SK-N-SH treated with all-trans-retinoic acid at 6 μM for 48 hours (cell line): ENCODE results near the gene TBX1.

ENCODE experiments used
- ATAC-seq: fragments of 200-7000 bp; cut with Tn5 transposase; 3 replicates; pipeline ENCODE4 v1.9.1; 2020; ENCODE audit warnings: mild to moderate bottlenecking, moderate library complexity
- ARNTL ChIP-seq: fragments of 450-650 bp; formaldehyde crosslinking; IDR thresholded peaks from 2 replicates; pipeline ENCODE4 v1.5.0; 2020; ENCODE audit warnings: low read depth, mild to moderate bottlenecking, moderate library complexity, borderline replicate concordance
- BACH2 ChIP-seq: fragments of 250-450 bp; sonication (Bioruptor Pico); IDR thresholded peaks from 2 replicates; pipeline ENCODE4 v1.9.0; 2021; ENCODE audit warnings: mild to moderate bottlenecking, borderline replicate concordance
- CREB5 ChIP-seq: fragments of 250-450 bp; sonication (Bioruptor Pico); IDR thresholded peaks from 2 replicates; pipeline ENCODE4 v1.5.1; 2020; ENCODE audit warnings: low read depth, mild to moderate bottlenecking, moderate library complexity
- CSDC2 ChIP-seq: fragments of 250-450 bp; sonication (Bioruptor Pico); IDR thresholded peaks from 2 replicates; pipeline ENCODE4 v1.5.0; 2020; ENCODE audit warnings: mild to moderate bottlenecking, moderate library complexity
- CSRNP3 ChIP-seq: fragments of 250-450 bp; sonication (Bioruptor Pico); IDR thresholded peaks from 2 replicates; pipeline ENCODE4 v1.5.1; 2021; ENCODE audit warnings: mild to moderate bottlenecking, moderate library complexity
- ESRRG ChIP-seq: fragments of 250-450 bp; sonication (Bioruptor Pico); IDR thresholded peaks from 2 replicates; pipeline ENCODE4 v1.6.1; 2021; ENCODE audit warnings: mild to moderate bottlenecking
- GLIS3 ChIP-seq: fragments of 250-450 bp; sonication (Bioruptor Pico); IDR thresholded peaks from 2 replicates; pipeline ENCODE4 v1.5.0; 2020; ENCODE audit warnings: mild to moderate bottlenecking, moderate library complexity
- ISL1 ChIP-seq: fragments of 250-450 bp; sonication (Bioruptor Pico); IDR thresholded peaks from 2 replicates; pipeline ENCODE4 v2.1.2; 2022; ENCODE audit warnings: mild to moderate bottlenecking, moderate library complexity
- OSR1 ChIP-seq: fragments of 250-450 bp; sonication (Bioruptor Pico); IDR thresholded peaks from 2 replicates; pipeline ENCODE4 v1.8.0; 2022; ENCODE audit warnings: moderate library complexity, mild to moderate bottlenecking, inconsistent platforms
- POU6F1 ChIP-seq: fragments of 250-450 bp; sonication (Bioruptor Pico); IDR thresholded peaks from 2 replicates; pipeline ENCODE4 v1.8.0; 2021; ENCODE audit warnings: low read depth, mild to moderate bottlenecking, moderate library complexity, borderline replicate concordance
- PPARA ChIP-seq: fragments of 250-450 bp; sonication (Bioruptor Pico); IDR thresholded peaks from 2 replicates; pipeline ENCODE4 v1.5.0; 2020; ENCODE audit warnings: mild to moderate bottlenecking, borderline replicate concordance
- RARB ChIP-seq: fragments of 250-450 bp; sonication (Bioruptor Pico); IDR thresholded peaks from 2 replicates; pipeline ENCODE4 v1.8.0; 2021; ENCODE audit warnings: mild to moderate bottlenecking, moderate library complexity
- SNAI2 ChIP-seq: fragments of 250-450 bp; sonication (Bioruptor Pico); IDR thresholded peaks from 2 replicates; pipeline ENCODE4 v1.5.0; 2020; ENCODE audit warnings: mild to moderate bottlenecking, moderate library complexity
- TCF4 ChIP-seq: fragments of 250-450 bp; sonication (Bioruptor Pico); IDR thresholded peaks from 2 replicates; pipeline ENCODE4 v1.8.0; 2021; ENCODE audit warnings: mild to moderate bottlenecking, moderate library complexity, borderline replicate concordance
- TOX ChIP-seq: fragments of 250-450 bp; sonication (Bioruptor Pico); IDR thresholded peaks from 2 replicates; pipeline ENCODE4 v1.8.0; 2021; ENCODE audit warnings: mild to moderate bottlenecking, moderate library complexity, borderline replicate concordance
- ZC3H10 ChIP-seq: fragments of 250-450 bp; sonication (Bioruptor Pico); IDR thresholded peaks from 2 replicates; pipeline ENCODE4 v1.5.1; 2021; ENCODE audit warnings: mild to moderate bottlenecking, moderate library complexity
- ZFP3 ChIP-seq: fragments of 250-450 bp; sonication (Bioruptor Pico); IDR thresholded peaks from 2 replicates; pipeline ENCODE4 v1.5.0; 2020; ENCODE audit warnings: mild to moderate bottlenecking, moderate library complexity
- ZFP30 ChIP-seq: fragments of 450-650 bp; formaldehyde crosslinking; IDR thresholded peaks from 2 replicates; pipeline ENCODE4 v1.5.0; 2022; ENCODE audit warnings: mild to moderate bottlenecking, moderate library complexity
- ZNF565 ChIP-seq: fragments of 450-650 bp; formaldehyde crosslinking; conservative IDR thresholded peaks from 2 replicates; pipeline ENCODE4 v1.5.0; 2020; ENCODE audit warnings: low read depth, mild to moderate bottlenecking, moderate library complexity
- ZNF70 ChIP-seq: fragments of 450-650 bp; formaldehyde crosslinking; IDR thresholded peaks from 2 replicates; pipeline ENCODE4 v1.5.0; 2020; ENCODE audit warnings: mild to moderate bottlenecking, moderate library complexity
- ZNF8 ChIP-seq: fragments of 450-650 bp; formaldehyde crosslinking; IDR thresholded peaks from 2 replicates; pipeline ENCODE4 v1.5.0; 2020; ENCODE audit warnings: mild to moderate bottlenecking, moderate library complexity
- TF ChIP-seq, protein P1 (sequence below): fragments of 250-450 bp; sonication (Bioruptor Pico); IDR thresholded peaks from 2 replicates; pipeline ENCODE4 v1.5.0; 2020; ENCODE audit warnings: mild to moderate bottlenecking, moderate library complexity

The TBX1 gene

DNA sequence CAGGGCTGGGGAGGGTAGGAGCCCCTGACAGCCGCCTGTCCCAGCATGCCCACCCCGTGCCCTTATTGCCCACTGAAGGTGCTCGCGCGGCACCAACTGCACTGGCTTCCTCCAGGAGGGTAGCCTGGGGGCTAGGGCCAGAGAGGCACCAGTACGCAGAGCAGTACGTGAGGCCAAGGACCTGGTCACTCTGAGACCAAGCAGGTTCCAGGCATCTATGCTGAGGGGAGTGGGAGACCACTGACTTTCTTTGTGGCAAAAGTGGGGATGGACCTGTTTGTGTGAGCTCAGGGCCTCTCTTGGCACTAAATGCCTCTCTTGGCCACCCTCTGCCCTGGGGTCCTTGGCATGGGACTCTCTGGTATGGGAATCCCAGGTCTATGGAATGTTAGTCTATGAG lies 26.4 kb upstream of the TBX1 start:
- ATAC-seq, result no peak
- TF ChIP-seq ARNTL (CRISPR knock-in tag), result no peak
- TF ChIP-seq CREB5, result no peak
- no peak for TF ChIP-seq POU6F1 (CRISPR knock-in tag)
- no peak for TF ChIP-seq ISL1 (CRISPR knock-in tag)
- no peak for TF ChIP-seq BACH2
- no peak for TF ChIP-seq OSR1 (CRISPR knock-in tag)
- no peak for TF ChIP-seq TCF4 (CRISPR knock-in tag)
- no peak for TF ChIP-seq TOX (CRISPR knock-in tag)
- no peak for TF ChIP-seq ZFP30 (CRISPR knock-in tag)
- TF ChIP-seq, protein P1, sequence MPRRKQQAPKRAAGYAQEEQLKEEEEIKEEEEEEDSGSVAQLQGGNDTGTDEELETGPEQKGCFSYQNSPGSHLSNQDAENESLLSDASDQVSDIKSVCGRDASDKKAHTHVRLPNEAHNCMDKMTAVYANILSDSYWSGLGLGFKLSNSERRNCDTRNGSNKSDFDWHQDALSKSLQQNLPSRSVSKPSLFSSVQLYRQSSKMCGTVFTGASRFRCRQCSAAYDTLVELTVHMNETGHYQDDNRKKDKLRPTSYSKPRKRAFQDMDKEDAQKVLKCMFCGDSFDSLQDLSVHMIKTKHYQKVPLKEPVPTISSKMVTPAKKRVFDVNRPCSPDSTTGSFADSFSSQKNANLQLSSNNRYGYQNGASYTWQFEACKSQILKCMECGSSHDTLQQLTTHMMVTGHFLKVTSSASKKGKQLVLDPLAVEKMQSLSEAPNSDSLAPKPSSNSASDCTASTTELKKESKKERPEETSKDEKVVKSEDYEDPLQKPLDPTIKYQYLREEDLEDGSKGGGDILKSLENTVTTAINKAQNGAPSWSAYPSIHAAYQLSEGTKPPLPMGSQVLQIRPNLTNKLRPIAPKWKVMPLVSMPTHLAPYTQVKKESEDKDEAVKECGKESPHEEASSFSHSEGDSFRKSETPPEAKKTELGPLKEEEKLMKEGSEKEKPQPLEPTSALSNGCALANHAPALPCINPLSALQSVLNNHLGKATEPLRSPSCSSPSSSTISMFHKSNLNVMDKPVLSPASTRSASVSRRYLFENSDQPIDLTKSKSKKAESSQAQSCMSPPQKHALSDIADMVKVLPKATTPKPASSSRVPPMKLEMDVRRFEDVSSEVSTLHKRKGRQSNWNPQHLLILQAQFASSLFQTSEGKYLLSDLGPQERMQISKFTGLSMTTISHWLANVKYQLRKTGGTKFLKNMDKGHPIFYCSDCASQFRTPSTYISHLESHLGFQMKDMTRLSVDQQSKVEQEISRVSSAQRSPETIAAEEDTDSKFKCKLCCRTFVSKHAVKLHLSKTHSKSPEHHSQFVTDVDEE (CRISPR knock-in tag), result no peak
- TF ChIP-seq GLIS3 (CRISPR knock-in tag), result no peak
- TF ChIP-seq CSDC2 (CRISPR knock-in tag), result no peak
- TF ChIP-seq ZNF8 (CRISPR knock-in tag), result no peak
- TF ChIP-seq ZFP3 (CRISPR knock-in tag), result no peak
- TF ChIP-seq ESRRG, result no peak
- no peak for TF ChIP-seq ZC3H10
- TF ChIP-seq, all 23 proteins: peak for 0

- no peak for ATAC-seq
- TF ChIP-seq RARB (CRISPR knock-in tag), result no peak
- no peak for TF ChIP-seq ESRRG
- TF ChIP-seq SNAI2 (CRISPR knock-in tag), result no peak
- no peak for TF ChIP-seq ZFP3 (CRISPR knock-in tag)
- no peak for TF ChIP-seq ZFP30 (CRISPR knock-in tag)
- TF ChIP-seq CSRNP3 (CRISPR knock-in tag), result no peak
These were observed 25.7 kb upstream of the TBX1 start for GRCh38 chr22:19734837-19735382.

DNA sequence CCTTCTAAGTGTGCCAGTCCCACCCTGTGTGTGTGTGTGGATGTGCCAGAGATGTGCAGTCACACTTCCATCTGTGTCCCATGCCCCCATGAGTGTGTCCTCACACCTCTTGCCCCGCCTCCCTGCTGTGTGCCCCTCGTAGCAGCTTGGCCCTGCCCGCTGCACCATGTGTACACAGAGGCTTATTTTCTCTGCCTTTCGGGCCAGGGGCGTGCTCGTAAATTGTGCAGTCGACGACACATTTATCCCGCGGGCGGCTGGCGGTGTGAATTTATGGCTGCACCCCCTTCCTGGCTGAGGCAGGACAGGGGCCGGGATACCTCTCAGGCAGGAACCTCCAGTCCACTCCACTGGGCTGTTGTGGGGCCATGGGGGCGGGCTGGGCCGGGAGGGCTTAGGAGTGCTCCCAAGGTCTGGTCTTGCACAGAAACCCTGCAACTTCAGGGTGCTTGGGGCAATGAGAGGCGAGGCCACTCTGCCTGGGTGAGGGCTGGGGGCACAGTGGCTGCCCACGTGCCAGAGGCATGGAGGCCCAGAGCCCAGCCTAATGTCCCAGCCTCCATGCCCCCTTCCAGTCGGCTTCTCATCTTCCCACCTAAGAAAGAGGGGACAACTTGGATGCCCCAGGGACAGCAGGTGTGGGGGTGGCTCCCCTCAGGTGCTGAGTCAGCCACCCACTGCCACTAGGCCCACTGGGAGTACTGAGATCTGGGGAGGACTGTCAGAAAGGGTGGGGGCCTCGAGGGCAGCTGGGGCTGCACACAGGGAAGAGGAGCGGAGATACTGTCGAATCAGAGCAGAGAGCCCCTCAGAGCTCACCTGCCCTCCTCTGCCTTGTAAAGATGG lies 24.7 kb upstream of the TBX1 start:
- no peak for ATAC-seq
- TF ChIP-seq TCF4 (CRISPR knock-in tag) (no peak), ISL1 (CRISPR knock-in tag) (no peak), BACH2 (no peak), SNAI2 (CRISPR knock-in tag) (no peak), ESRRG (no peak), CSRNP3 (CRISPR knock-in tag) (no peak), ZNF70 (no peak), RARB (CRISPR knock-in tag) (no peak), ZFP3 (CRISPR knock-in tag) (no peak), CSDC2 (CRISPR knock-in tag) (no peak), GLIS3 (CRISPR knock-in tag) (no peak), PPARA (no peak), OSR1 (CRISPR knock-in tag) (no peak), ARNTL (CRISPR knock-in tag) (no peak), ZNF565 (CRISPR knock-in tag) (no peak), POU6F1 (CRISPR knock-in tag) (no peak)
- TF ChIP-seq, protein P1 (CRISPR knock-in tag), result no peak
